Omental fat pad (tissue), 4 donors: Measurements from ENCODE around the gene IGSF5. TPM values are rescaled to one million over a fixed set of nuclear protein-coding genes. Genes with fewer than 3 reads are reported as not detected.
"Not testable (repeated sequence)": the region's sequence is repeated elsewhere in the genome, so short reads cannot be mapped to it uniquely, and the experiment has no call there.

ENCODE experiments used
- ATAC-seq: fragments of 150-250 bp; one replicate; pipeline ENCODE4 v1.9.1; 2016; ENCODE audit warnings: mild to moderate bottlenecking, moderate library complexity; ENCODE audit not compliant: low FRiP score
- DNase-seq: peaks from one replicate; pipeline ENCODE4 v3.0.0-alpha.2; 2019; ENCODE audit warnings: low spot score
- CTCF ChIP-seq, 3 donors: fragments of 450-650 bp; IDR thresholded peaks; one replicate each; pipeline ENCODE4 v1.5.1; 2016 to 2017; ENCODE audit warnings: antibody characterized with exemption in 3 of 3, mild to moderate bottlenecking in 3 of 3, moderate library complexity in 2 of 3
- total RNA-seq, 4 donors: library from RNA; depleted of rRNA; stranded (reverse); fragments of >200 nt; gene quantifications; one replicate each; pipeline ENCODE4 v1.1.0, GENCODE V29; 2016

The IGSF5 gene
- not detected for total RNA-seq

GRCh38 chr21:39744883-39745282 lies at the start of gene IGSF5:
Gene IGSF5 (plus strand): TSS chr21:39745183. CDS start chr21:39745510, 327 bp downstream.
- ATAC-seq, DNase-seq: not testable (repeated sequence)

GRCh38 chr21:39696196-39696595 lies 48.8 kb upstream of the IGSF5 start:
- TF ChIP-seq CTCF (IDR thresholded peaks at IDR 0.05) = no peak
- DNase-seq = no peak
- no peak for ATAC-seq

GRCh38 chr21:39696618-39697017 lies 48.4 kb upstream of the IGSF5 start:
- ATAC-seq (no peak), DNase-seq (no peak)
- TF ChIP-seq CTCF (IDR thresholded peaks at IDR 0.05) = no peak

GRCh38 chr21:39700318-39700717 lies 44.7 kb upstream of the IGSF5 start:
- ATAC-seq (no peak), DNase-seq (no peak)
- no peak for TF ChIP-seq CTCF (IDR thresholded peaks at IDR 0.05)

- DNase-seq = no peak
Measured at GRCh38 chr21:39703578-39703977, 41.4 kb upstream of the IGSF5 start.

GRCh38 chr21:39705849-39706248 lies 39.1 kb upstream of the IGSF5 start:
- DNase-seq = no peak
- no peak for TF ChIP-seq CTCF (IDR thresholded peaks at IDR 0.05)
- no peak for ATAC-seq

More at GRCh38 chr21:39703578-39703977, 41.4 kb upstream of the IGSF5 start:
- TF ChIP-seq CTCF (IDR thresholded peaks at IDR 0.05) = no peak
- ATAC-seq = no peak

GRCh38 chr21:39707316-39707715 lies 37.7 kb upstream of the IGSF5 start:
- TF ChIP-seq CTCF (IDR thresholded peaks at IDR 0.05) = no peak
- DNase-seq (no peak), ATAC-seq (no peak)

- no peak for ATAC-seq
- DNase-seq = no peak
- no peak for TF ChIP-seq CTCF (IDR thresholded peaks at IDR 0.05)
Measured at GRCh38 chr21:39710866-39711265, 34.1 kb upstream of the IGSF5 start.
